Neutrophil (primary cell): Measurements from ENCODE around the gene C10orf95.

Experiments used
- H3K27ac ChIP-seq: fragments of 200-600 bp; sonication (generic); 2 replicates; pipeline ENCODE4 v1.5.1; 2016; ENCODE audit warnings: mild to moderate bottlenecking, moderate library complexity
- H3K27me3 ChIP-seq: fragments of 200-600 bp; sonication (generic); 2 replicates; pipeline ENCODE4 v1.6.0; 2016; ENCODE audit warnings: mild to moderate bottlenecking
- H3K36me3 ChIP-seq: fragments of 200-600 bp; sonication (generic); 2 replicates; pipeline ENCODE4 v1.5.1; 2017
- H3K4me1 ChIP-seq, 2 experiments: fragments of 200-600 bp in 1 of 2; sonication (generic) in 1 of 2; 1 replicate in 1 of 2; 2 replicates in 1 of 2; pipeline versions ENCODE4 v1.5.1 to v1.6.1; 2013 to 2016; ENCODE audit warnings: low read depth in 1 of 2, low read length in 1 of 2, mild to moderate bottlenecking in 1 of 2, moderate library complexity in 1 of 2; ENCODE audit not compliant: control insufficient read depth in 1 of 2, insufficient read depth in 1 of 2
- H3K4me3 ChIP-seq, 2 experiments: fragments of 200-600 bp in 1 of 2; sonication (generic) in 1 of 2; 1 replicate in 1 of 2; 2 replicates in 1 of 2; pipeline ENCODE4 v1.5.1; 2013 to 2016; ENCODE audit warnings: low read depth in 1 of 2, low read length in 1 of 2, mild to moderate bottlenecking in 1 of 2, moderate library complexity in 1 of 2
- H3K9me3 ChIP-seq: fragments of 200-600 bp; sonication (generic); 2 replicates; pipeline ENCODE4 v1.5.1; 2016
- CTCF ChIP-seq: fragments of 200-600 bp; sonication (generic); IDR thresholded peaks from 2 replicates; pipeline ENCODE4 v1.5.1; 2016; ENCODE audit warnings: antibody characterized with exemption

The C10orf95 gene

GRCh38 chr10:102424916-102425315 lies 26.4 kb downstream of the C10orf95 start:
- H3K27ac ChIP-seq = no peak overlapping the region
- peaks cover 26 to 33% of the 10 kb centered on the region in 2 experiments for H3K4me1 ChIP-seq
- H3K9me3 ChIP-seq = no peaks in the 10 kb centered on the region
- no peak for TF ChIP-seq CTCF
- H3K4me3 ChIP-seq = no peak overlapping the region
- H3K27me3 ChIP-seq = peaks cover 2% of the 10 kb centered on the region
- peaks cover 16% of the 10 kb centered on the region for H3K36me3 ChIP-seq

GRCh38 chr10:102424145-102424544 lies 27.2 kb downstream of the C10orf95 start:
- H3K27ac ChIP-seq = no peak overlapping the region
- H3K4me1 ChIP-seq = peaks cover 34 to 41% of the 10 kb centered on the region in 2 experiments
- peaks cover 10% of the 10 kb centered on the region for H3K27me3 ChIP-seq
- no peaks in the 10 kb centered on the region for H3K9me3 ChIP-seq
- peaks cover 16% of the 10 kb centered on the region for H3K36me3 ChIP-seq
- no peak for TF ChIP-seq CTCF
- no peak overlapping the region for H3K4me3 ChIP-seq

GRCh38 chr10:102423372-102423968 lies 27.9 kb downstream of the C10orf95 start:
- Histone ChIP-seq H3K4me3 (no peak overlapping the region), H3K27ac (no peak overlapping the region), H3K4me1 (peaks cover 37 to 45% of the 10 kb centered on the region in 2 experiments), H3K9me3 (no peaks in the 10 kb centered on the region), H3K36me3 (peaks cover 16% of the 10 kb centered on the region), H3K27me3 (peaks cover 17% of the 10 kb centered on the region)
- no peak for TF ChIP-seq CTCF

GRCh38 chr10:102422545-102423129 lies 28.7 kb downstream of the C10orf95 start:
- peak overlapping the region; percentile 80 to 89 for H3K4me3 ChIP-seq
- peaks cover 25% of the 10 kb centered on the region for H3K27me3 ChIP-seq
- peaks cover 37 to 45% of the 10 kb centered on the region in 2 experiments for H3K4me1 ChIP-seq
- peaks cover 16% of the 10 kb centered on the region for H3K36me3 ChIP-seq
- no peaks in the 10 kb centered on the region for H3K9me3 ChIP-seq
- H3K27ac ChIP-seq = peak overlapping the region; percentile 90
- peak; percentile 89 for TF ChIP-seq CTCF

GRCh38 chr10:102421757-102422512 lies 29.4 kb downstream of the C10orf95 start:
- peaks cover 16% of the 10 kb centered on the region for H3K36me3 ChIP-seq
- H3K27me3 ChIP-seq = peaks cover 32% of the 10 kb centered on the region
- H3K4me3 ChIP-seq = peak overlapping the region; percentile 80 to 89
- H3K9me3 ChIP-seq = no peaks in the 10 kb centered on the region
- H3K27ac ChIP-seq = peak overlapping the region; percentile 90
- TF ChIP-seq CTCF = no peak
- H3K4me1 ChIP-seq = peaks cover 37 to 45% of the 10 kb centered on the region in 2 experiments
